Endothelial cell (in vitro differentiated cells): Measurements from ENCODE around the gene FAM107B. TPM values are rescaled to one million over a fixed set of nuclear protein-coding genes. Genes with fewer than 3 reads are reported as not detected.

Source experiments
- DNase-seq: peaks from one replicate; pipeline ENCODE4 v3.0.0; 2021; ENCODE audit warnings: low spot score
- H3K27ac Mint-ChIP-seq: one replicate; pipeline ENCODE4 v1.8.0; 2021; ENCODE audit warnings: mixed read lengths, inconsistent platforms; ENCODE audit not compliant: unreplicated experiment
- H3K27me3 Mint-ChIP-seq: one replicate; pipeline ENCODE4 v1.8.0; 2021; ENCODE audit warnings: mild to moderate bottlenecking, moderate library complexity, mixed read lengths, inconsistent platforms; ENCODE audit not compliant: unreplicated experiment
- H3K36me3 Mint-ChIP-seq: one replicate; pipeline ENCODE4 v1.8.0; 2021; ENCODE audit warnings: mild to moderate bottlenecking, low read depth, mixed read lengths, inconsistent platforms; ENCODE audit not compliant: unreplicated experiment
- H3K4me1 Mint-ChIP-seq: one replicate; pipeline ENCODE4 v1.8.0; 2021; ENCODE audit warnings: mild to moderate bottlenecking, mixed read lengths, inconsistent platforms; ENCODE audit not compliant: unreplicated experiment
- H3K4me3 Mint-ChIP-seq: one replicate; pipeline ENCODE4 v1.8.0; 2021; ENCODE audit warnings: mild to moderate bottlenecking, mixed read lengths, inconsistent platforms; ENCODE audit not compliant: unreplicated experiment
- H3K9me3 Mint-ChIP-seq: one replicate; pipeline ENCODE4 v1.8.0; 2021; ENCODE audit warnings: mixed read lengths, inconsistent platforms; ENCODE audit not compliant: unreplicated experiment
- CTCF ChIP-seq: fragments of 200-600 bp; sonication (generic); IDR thresholded peaks from one replicate; pipeline ENCODE4 v1.5.0; 2021; ENCODE audit warnings: antibody characterized with exemption; ENCODE audit not compliant: unreplicated experiment
- total RNA-seq: library from RNA; stranded (reverse); fragmentation: NEBNext Ultra II Directional; extraction: Animal tissue kit (Norgen Biotek cat#: 25700); gene quantifications from one replicate; pipeline ENCODE4 v1.2.1, GENCODE V29; 2021; ENCODE audit not compliant: unreplicated experiment

Gene FAM107B
- total RNA-seq, 1 donor from 2014 or later, result 462 TPM

DNA sequence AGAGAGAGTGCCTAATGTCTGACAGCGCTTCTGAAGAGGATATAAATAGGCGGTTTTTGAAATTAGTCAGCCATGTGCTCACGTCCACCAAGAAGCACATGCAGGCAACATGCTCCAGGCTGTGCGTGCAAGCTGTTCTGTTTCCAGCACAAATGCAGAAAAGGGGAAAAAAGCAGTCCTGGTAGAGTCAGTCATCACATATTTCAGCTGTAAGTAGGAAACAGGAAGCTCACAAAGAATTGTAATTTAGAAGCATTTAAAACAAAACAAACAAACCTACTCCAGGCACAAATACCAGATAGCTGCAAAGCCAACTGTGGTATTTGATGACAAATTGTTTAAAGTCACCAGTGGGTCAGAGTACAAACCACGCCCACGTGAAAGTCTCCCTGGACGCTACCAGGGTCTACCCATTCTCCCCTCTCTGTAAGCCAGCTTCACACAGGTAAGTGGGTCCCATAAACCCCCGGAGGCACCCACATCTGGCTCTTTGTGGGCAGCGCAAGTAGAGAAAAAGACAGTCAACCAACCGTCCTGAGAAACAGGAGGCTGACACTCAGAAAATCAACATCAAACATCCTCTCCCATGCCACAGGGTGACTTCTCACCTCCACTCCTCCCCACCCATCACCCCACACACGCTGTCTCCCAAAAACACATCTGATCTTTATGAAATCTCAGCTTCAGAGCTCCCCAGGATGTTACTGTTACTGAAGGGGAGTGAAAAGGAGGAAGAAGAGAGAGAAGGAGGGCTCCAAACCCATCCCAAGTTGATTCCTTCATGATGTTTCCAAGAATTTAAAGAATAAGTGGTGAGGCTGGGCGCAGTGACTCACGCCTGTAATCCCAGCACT is 186.4 kb downstream of the FAM107B start:
- Mint-ChIP-seq H3K4me3 (peak overlapping the region; percentile 39), H3K27ac (peak overlapping the region; percentile 87), H3K9me3 (no peaks in the 10 kb centered on the region), H3K4me1 (peaks cover 91% of the 10 kb centered on the region), H3K36me3 (peaks cover 42% of the 10 kb centered on the region), H3K27me3 (peaks cover 12% of the 10 kb centered on the region)
- TF ChIP-seq CTCF, result no peak
- DNase-seq, result no peak

GRCh38 chr10:14587540-14588083 is 187.1 kb downstream of the FAM107B start:
- Mint-ChIP-seq H3K27me3 (peaks cover 12% of the 10 kb centered on the region), H3K4me1 (peaks cover 93% of the 10 kb centered on the region), H3K36me3 (peaks cover 44% of the 10 kb centered on the region), H3K27ac (peak overlapping the region; percentile 86), H3K9me3 (no peaks in the 10 kb centered on the region), H3K4me3 (peak overlapping the region; percentile 39)
- TF ChIP-seq CTCF, result no peak
- DNase-seq, result no peak

- peak overlapping the region; percentile 7 for H3K27ac Mint-ChIP-seq
- no peak overlapping the region for H3K4me3 Mint-ChIP-seq
- peaks cover 90% of the 10 kb centered on the region for H3K4me1 Mint-ChIP-seq
- no peak for DNase-seq
- TF ChIP-seq CTCF, result no peak
- H3K36me3 Mint-ChIP-seq, result peaks cover 44% of the 10 kb centered on the region
- H3K9me3 Mint-ChIP-seq, result no peaks in the 10 kb centered on the region
- peaks cover 12% of the 10 kb centered on the region for H3K27me3 Mint-ChIP-seq
These were observed 187.8 kb downstream of the FAM107B start for GRCh38 chr10:14586901-14587300.

DNA sequence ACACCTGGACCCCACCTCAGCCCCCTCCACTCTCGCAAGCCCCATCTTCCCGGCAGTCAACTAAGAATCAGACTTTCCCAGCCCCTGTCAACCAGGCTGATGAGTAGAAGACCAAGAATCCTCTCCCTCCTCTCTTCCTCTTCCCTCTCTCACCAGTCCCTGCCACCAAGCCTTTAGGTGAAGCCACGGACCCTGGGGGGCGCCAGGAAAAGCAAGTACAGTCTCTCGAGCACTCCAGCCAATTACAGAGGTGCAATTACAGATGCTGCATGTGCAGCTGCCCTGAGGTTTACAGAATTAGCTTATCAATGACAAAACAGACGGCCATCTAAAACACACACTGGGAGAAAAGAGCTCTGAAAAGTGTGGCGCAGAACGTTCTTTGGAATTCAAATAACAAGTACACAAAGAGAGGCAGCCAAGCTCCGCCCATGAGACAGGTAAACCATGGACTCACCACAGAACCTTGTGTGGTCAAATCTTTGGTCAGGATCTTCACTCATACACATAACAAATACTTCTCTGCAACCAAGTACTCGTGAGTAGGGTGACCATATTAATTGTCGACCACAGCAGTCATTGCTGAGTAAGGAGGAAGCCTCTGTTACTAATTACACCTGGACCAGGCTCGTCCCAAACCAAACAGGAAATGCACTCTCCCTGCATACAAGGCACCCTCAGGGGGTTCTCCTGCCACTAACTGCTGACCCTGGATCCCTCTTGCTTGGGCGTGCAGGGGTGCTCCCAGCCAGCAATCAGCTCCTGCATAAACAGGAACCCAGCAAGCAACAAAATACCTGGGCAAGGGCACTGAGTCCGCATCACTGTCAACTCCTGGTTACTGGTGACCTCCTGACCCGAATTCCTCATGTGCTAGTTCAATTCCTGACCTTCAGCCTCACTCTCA is 189.2 kb downstream of the FAM107B start:
- peaks cover 38% of the 10 kb centered on the region for H3K36me3 Mint-ChIP-seq
- no peaks in the 10 kb centered on the region for H3K9me3 Mint-ChIP-seq
- H3K4me3 Mint-ChIP-seq, result peak overlapping the region; percentile 80
- H3K27me3 Mint-ChIP-seq, result peaks cover 9% of the 10 kb centered on the region
- TF ChIP-seq CTCF, result no peak
- H3K4me1 Mint-ChIP-seq, result peaks cover 87% of the 10 kb centered on the region
- DNase-seq, result no peak
- peak overlapping the region; percentile 79 for H3K27ac Mint-ChIP-seq
